Measurements from ENCODE around the gene TLX2. TPM values are rescaled to one million over a fixed set of nuclear protein-coding genes. Genes with fewer than 3 reads are reported as not detected.

The TLX2 gene
- total and polyA plus RNA-seq, 2 of the 13 experiments (the other 11 are each of a cell fraction or from before 2014, with no cell fraction given), result 0.05 to 0.20 TPM

GRCh38 chr2:74552914-74553811 lies 38.9 kb downstream of the TLX2 start (continued):
- peak; percentile 19; the same call in 1 of the 2 replicates for TF ChIP-seq IRF9 (CRISPR knock-in tag; IDR thresholded peaks at IDR 0.05; ENCODE audit: borderline replicate concordance)
- TF ChIP-seq SALL2 (CRISPR knock-in tag; IDR thresholded peaks at IDR 0.05), result no peak
- no peak for TF ChIP-seq ZNF510 (CRISPR knock-in tag; IDR thresholded peaks at IDR 0.05; ENCODE audit: low read depth)
- no peak for TF ChIP-seq ZNF124 (CRISPR knock-in tag; IDR thresholded peaks at IDR 0.05)
- no peak for TF ChIP-seq FOXK1 (CRISPR knock-in tag; IDR thresholded peaks at IDR 0.05; ENCODE audit: borderline replicate concordance, low read depth)
- TF ChIP-seq ZNF644 (CRISPR knock-in tag; IDR thresholded peaks at IDR 0.05; ENCODE audit: low read depth), result no peak
- TF ChIP-seq ZBTB33 (CRISPR knock-in tag; IDR thresholded peaks at IDR 0.05), result no peak
- TF ChIP-seq ZNF235 (CRISPR knock-in tag; IDR thresholded peaks at IDR 0.05; ENCODE audit: borderline replicate concordance), result no peak
- TF ChIP-seq PHF8 (CRISPR knock-in tag; IDR thresholded peaks at IDR 0.05), result no peak
- peak; percentile 46; the same call in 1 of the 2 replicates for TF ChIP-seq KDM5B (CRISPR knock-in tag; IDR thresholded peaks at IDR 0.05; ENCODE audit: borderline replicate concordance)
- TF ChIP-seq ZNF431 (CRISPR knock-in tag; IDR thresholded peaks at IDR 0.05; ENCODE audit: borderline replicate concordance, low read depth), result 0 out of 2 replicates have a peak, but pooled peaks have one; percentile 43
- TF ChIP-seq ZNF232 (CRISPR knock-in tag; IDR thresholded peaks at IDR 0.05; ENCODE audit: borderline replicate concordance), result 0 out of 2 replicates have a peak, but pooled peaks have one; percentile 29
- peak; percentile 83 for TF ChIP-seq HNRNPL (IDR thresholded peaks at IDR 0.05; ENCODE audit: low read depth, low read length)
- 0 out of 2 replicates have a peak, but pooled peaks have one; percentile 25 for TF ChIP-seq ERF (CRISPR knock-in tag; IDR thresholded peaks at IDR 0.05)
- no peak for TF ChIP-seq ZNF501 (CRISPR knock-in tag; IDR thresholded peaks at IDR 0.05)
- TF ChIP-seq KMT2A (CRISPR knock-in tag; IDR thresholded peaks at IDR 0.05), result no peak
- no peak for TF ChIP-seq CENPBD1 (CRISPR knock-in tag; IDR thresholded peaks at IDR 0.05; ENCODE audit: borderline replicate concordance, low read depth)
- TF ChIP-seq TBX2 (CRISPR knock-in tag; IDR thresholded peaks at IDR 0.05; ENCODE audit: borderline replicate concordance), result 0 out of 2 replicates have a peak, but pooled peaks have one; percentile 14
- no peak for TF ChIP-seq TCF7L2 (IDR thresholded peaks at IDR 0.05; ENCODE audit: low read depth, low read length)
- no peak for TF ChIP-seq ZNF605 (CRISPR knock-in tag; IDR thresholded peaks at IDR 0.05)
- 0 out of 2 replicates have a peak, but pooled peaks have one; percentile 38 for TF ChIP-seq ZNF83 (CRISPR knock-in tag; IDR thresholded peaks at IDR 0.05; ENCODE audit: borderline replicate concordance)
- no peak for TF ChIP-seq GATAD2A (CRISPR knock-in tag; IDR thresholded peaks at IDR 0.05)
- TF ChIP-seq BHLHE40 (IDR thresholded peaks at IDR 0.05; ENCODE audit: low read length), result no peak
- no peak for TF ChIP-seq ZNF333 (CRISPR knock-in tag; IDR thresholded peaks at IDR 0.05; ENCODE audit: borderline replicate concordance)
- TF ChIP-seq EHMT2 (IDR thresholded peaks at IDR 0.05; ENCODE audit: borderline replicate concordance, low read depth, low read length), result no peak
- TF ChIP-seq HNF4A (CRISPR knock-in tag; IDR thresholded peaks at IDR 0.05), result 0 out of 2 replicates have a peak, but pooled peaks have one; percentile 13

Data from HepG2 (cell line).